ENCODE results near the gene CYSRT1.

GRCh38 chr9:137262909-137263285 lies 37.9 kb downstream of the CYSRT1 start:
- TF ChIP-seq POLR2A (IDR thresholded peaks at IDR 0.05; ENCODE audit: low read depth, low read length), result no peak; the same call in 1 of the 2 replicates
- TF ChIP-seq POLR2AphosphoS5 (IDR thresholded peaks at IDR 0.05; ENCODE audit: low read depth, low read length), result no peak
- no peak for TF ChIP-seq TAF1 (IDR thresholded peaks at IDR 0.05; ENCODE audit: borderline replicate concordance, low read depth, low read length)
